Islet precursor cell (in vitro differentiated cells): ENCODE measurements around the gene MAP3K2.
"Not testable (repeated sequence)": the region's sequence is repeated elsewhere in the genome, so short reads cannot be mapped to it uniquely, and the experiment has no call there.

Experiments used
- DNase-seq: peaks from one replicate; pipeline ENCODE4 v3.0.0-alpha.2; 2018

MAP3K2 gene

DNA sequence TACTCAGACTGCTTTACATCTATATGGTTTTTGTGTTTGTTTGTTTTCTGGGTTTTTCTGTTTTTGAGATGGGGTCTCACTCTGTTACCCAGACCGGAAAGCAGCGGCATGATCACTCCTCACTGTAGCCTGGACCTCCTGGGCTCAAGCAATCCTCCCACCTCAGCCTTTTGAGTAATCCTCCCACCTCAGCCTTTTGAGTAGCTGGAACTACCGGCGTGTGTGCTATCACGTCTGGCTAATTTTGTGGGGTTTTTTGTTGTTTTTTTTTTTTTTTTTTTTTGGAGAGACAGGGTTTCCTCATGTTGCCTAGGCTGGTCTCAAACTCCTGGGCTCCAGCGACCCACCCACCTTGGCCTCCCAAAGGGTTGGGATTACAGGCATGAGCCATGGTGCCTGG, 9.1 kb downstream of the MAP3K2 start:
- DNase-seq: no peak

DNA sequence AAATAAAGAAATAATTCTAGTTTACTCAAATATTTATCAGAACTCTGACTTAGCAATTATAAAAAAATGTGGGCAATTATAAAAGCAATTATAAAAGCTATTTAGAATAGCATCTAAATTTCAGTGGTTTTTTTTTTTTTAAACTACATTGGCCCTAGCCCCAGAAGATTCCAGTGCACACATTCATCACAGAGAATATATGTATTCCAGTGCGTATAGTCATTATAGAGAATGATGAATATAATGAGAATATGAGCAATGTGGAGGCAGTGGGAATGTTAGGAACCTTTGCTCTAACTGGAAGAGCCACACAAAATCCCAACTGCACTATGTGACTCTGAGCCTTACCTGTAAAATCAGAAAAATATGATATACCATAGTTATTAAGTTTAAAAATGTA, 10.5 kb downstream of the MAP3K2 start:
- DNase-seq: no peak

GRCh38 chr2:127376257-127376656, 11.5 kb downstream of the MAP3K2 start:
- DNase-seq: no peak

GRCh38 chr2:127373362-127374083, 14.3 kb downstream of the MAP3K2 start:
- no peak for DNase-seq

GRCh38 chr2:127371037-127371436, 16.7 kb downstream of the MAP3K2 start:
- no peak for DNase-seq

- DNase-seq: no peak
These were observed 17.8 kb downstream of the MAP3K2 start for GRCh38 chr2:127370010-127370409.

DNA sequence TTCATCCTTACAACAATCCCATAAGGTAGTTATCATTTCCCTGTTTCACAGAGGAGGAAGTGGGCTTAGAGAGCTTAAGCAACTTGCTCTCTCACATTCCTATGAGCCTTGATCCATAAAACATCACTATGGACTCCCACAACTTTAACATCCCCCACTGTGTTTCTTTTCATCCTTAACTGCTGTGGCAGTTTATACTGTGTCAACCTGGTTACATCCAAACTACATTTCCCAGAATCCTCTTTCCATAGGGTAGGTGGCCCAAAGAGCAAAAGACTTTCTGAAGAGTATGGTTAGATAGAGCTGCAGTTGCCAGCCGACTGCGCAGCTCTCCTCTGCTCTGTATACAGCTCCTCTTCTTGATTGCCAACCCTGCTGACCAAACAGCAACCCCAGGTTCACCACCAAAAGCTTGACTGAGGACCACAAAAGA, 22.5 kb downstream of the MAP3K2 start:
- DNase-seq: no peak

GRCh38 chr2:127362971-127363370, 24.8 kb downstream of the MAP3K2 start:
- no peak for DNase-seq

DNA sequence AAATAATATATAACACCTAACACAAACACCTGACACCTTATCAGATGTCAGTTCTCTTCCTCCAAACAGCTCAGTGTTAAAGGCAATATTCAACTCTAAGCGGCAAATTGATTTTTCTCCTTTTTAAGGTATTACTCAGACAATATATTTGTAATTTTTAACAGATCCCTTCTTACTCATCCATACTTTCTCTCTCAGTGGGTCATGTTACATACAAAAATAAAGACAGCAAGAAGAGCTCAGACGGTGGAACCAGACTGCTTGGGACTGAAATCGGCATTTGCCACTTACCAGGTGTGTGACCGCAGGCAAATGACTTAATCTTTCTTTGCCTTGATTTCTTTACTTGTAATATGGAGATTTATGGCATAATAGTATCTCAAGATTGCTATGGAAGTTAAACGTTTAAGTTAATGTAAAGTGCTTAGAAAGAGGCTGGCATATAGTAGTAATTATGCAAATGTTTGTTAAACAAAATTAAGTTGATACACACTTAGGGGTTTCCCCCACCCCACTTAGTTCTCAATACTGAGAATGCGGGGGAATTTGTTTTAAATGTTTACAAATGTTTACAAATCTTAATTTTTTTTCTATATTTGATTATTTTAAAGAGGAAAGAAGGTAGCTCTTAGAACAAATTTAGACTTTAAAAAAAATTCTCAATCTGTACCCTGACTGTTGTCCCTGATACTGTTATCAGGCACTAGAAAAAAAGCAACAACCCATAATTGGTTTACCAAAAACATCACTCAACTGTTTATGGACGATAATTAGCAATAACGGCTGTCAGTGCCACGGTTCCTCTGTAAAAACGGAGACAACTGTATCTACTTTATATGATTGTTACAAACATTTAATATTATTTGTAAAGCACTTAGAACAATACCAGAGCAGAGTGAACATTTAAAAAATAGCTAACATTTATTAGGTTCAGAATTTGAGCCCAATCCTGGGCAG, 25.6 kb downstream of the MAP3K2 start:
- no peak for DNase-seq

DNA sequence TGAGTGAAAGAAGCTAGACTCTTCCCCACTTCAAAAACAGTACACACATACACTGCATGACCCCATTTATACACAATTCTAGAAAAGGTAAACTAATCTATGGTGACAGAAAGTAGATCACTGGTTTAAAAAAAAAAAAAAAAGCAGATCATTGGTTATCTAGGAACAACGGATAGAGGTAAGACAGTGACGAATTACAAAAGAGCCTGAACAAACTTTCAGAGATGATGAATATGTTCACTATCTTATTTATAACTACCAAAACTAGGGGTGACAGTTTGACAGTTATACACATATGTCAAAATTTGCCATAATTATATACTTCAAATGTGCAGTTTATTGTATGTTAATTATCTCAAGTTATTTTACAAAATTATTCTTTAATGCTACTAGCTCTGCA, 27.5 kb downstream of the MAP3K2 start:
- DNase-seq: no peak

GRCh38 chr2:127359520-127359919, 28.3 kb downstream of the MAP3K2 start:
- no peak for DNase-seq

DNA sequence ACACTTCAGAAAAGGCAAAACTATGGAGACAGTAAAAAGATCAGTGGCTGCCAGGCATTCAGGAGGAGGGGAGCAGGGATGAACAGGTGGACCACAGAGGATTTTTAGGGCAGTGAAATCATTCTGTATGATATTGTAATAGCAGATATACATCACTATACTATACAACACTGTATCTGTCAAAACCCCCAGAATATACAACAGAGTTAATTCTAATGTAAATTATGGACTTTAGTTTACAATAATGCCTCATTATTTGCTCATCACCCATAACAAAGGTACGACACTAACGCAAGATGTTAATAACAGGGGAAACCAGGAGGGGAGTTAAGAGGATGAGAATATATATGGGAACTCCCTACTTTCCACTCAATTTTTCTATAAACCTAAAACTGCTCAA, 28.8 kb downstream of the MAP3K2 start:
- no peak for DNase-seq

DNA sequence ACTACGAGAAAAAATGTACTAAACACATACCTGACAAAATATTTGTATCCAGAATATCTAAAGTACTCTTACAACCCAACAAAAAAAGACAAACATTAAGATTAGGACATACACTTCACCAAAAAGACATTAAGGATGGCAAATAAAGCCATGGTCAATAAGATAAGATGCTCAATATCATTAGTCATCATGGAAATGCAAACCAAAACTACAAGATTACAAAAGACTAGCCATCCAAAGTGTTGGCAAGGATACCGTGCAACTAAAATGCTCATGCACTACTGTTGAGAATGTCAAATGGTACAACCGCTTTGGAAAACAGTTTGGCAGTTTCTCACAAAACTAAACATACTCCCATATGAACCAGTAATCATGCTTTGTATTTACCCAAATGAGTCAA, 29.7 kb downstream of the MAP3K2 start:
- DNase-seq: no peak

- DNase-seq: no peak
These were observed 30.2 kb downstream of the MAP3K2 start for GRCh38 chr2:127357591-127357990.

DNA sequence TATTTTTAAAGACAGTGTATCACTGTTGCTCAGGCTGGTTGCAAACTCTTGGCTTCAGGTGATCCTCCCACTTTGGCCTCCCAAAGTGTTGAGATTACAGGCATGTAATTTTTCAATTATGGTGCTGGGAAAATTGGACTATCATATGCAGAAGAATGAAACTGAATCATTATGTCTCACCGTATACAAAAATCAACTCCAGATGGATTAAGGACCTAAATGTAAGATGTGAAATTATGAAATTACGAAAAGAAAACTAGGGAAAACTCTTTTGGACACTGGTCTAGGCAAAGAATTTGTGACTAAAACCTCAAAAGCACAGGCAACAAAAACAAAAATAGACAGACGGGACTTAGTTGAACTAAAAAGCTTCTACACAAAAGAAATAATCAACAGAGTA, 31.2 kb downstream of the MAP3K2 start:
- DNase-seq: no peak

DNA sequence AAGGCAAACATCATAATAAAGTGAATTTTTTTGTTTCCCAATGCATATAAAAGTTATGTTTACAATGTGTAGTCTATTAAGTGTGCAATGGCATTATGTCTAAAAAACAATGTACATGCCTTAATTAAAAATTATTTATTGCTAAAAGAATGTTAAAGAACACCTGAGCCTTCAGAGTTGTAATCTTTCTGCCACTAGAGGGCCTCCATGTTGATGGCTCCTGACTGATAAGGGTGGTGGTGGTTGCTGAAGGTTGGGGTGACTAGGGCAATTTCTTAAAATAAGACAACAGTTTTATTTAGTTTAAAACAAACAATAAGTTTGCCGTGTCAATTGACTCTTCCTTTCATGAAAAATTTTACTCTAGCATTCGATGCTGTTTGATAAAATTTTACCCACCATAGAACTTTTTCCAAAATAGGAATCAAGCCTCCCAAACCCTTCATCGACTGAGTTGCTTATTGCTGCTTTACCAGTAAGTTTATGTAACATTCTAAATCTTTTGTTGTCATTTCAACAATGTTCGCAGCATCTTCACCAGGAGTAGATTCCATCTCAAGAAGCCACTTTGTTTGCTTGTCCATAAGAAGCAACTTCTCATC, 32.3 kb downstream of the MAP3K2 start:
- DNase-seq: no peak

DNA sequence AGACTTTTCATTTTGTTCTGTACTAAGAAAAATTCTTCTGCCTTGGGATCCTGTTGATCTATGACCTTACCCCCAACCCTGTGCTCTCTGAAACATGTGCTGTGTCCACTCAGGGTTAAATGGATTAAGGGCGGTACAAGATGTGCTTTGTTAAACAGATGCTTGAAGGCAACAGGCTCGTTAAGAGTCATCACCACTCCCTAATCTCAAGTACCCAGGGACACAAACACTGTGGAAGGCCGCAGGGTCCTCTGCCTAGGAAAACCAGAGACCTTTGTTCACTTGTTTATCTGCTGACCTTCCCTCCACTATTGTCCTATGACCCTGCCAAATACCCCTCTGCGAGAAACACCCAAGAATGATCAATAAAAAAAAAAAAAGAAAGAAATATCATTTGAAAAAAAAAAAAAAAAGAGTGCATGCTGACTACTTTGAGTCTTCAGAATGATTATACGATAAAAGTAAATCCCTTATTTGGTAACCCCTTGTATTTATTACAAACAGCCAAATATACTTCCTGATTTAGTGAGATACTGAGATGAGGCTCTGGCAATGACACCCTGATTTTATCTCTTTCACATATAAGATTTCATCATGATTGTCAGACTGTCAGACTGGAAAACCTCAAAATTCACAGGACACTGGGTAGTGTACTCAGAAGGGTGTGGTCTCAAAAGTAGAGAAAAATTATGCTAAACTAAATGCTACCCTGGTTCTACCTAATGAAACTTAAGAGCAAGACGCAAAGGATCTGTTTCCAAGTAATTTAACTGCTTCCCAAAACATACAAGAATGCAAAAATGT, 33.7 kb downstream of the MAP3K2 start:
- DNase-seq: not testable (repeated sequence)

GRCh38 chr2:127353223-127353622, 34.6 kb downstream of the MAP3K2 start:
- not testable (repeated sequence) for DNase-seq

- DNase-seq: no peak
These were observed 36.2 kb downstream of the MAP3K2 start for GRCh38 chr2:127351603-127352002.

DNA sequence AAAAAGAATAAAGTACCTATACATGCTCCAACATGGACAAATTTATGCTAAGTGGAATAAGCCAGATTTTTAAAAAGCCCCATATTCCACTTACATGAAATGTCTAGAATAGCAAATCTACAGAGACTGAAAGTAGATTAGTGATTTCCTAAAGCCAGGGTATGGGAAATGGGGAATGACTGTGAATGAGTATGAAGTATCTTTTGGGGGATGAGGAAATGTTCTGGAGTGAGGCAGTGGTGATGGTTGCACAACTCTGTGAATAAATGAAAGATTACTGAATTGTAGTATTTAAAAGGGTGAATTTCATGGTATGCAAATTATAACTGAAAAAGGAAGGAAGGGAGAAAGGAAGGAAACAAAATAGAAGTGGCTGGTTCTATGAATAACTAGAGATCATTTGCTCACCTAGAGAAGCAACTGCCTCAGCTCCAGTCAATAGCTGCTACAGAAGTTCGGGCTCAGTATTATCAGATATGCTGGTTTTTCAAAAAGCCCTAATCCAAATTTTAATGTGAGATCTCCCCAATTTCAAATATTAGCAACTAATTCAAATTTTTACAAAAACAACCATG, 39.3 kb downstream of the MAP3K2 start:
- DNase-seq: no peak

DNA sequence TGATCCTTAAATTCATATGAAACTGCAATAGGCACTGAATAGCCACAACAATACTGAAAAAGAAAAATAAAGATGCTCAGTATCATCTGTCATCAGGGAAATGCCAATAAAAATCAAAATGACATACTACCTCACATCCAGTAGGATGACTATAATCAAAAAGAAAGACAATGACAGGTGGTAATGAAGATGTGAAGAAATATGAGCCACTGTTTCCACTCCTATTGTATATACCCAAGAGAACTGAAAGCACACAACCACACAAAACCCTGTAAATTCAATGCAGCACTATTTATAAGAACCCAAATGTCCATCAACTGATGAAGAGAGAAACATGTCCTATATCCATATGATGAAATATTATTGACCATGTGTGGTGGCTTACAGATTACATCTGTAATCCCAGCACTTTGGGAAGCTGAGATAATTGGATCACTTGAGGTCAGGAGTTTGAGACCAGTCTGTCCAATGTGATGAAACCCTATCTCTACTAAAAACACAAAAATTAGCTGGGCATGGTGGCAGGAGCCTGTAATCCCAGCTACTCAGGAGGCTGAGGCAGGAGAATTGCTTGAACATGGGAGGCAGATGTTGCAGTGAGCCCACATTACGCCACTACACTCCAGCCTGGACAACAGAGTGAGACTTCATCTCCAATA, 39.9 kb downstream of the MAP3K2 start:
- DNase-seq: no peak

DNA sequence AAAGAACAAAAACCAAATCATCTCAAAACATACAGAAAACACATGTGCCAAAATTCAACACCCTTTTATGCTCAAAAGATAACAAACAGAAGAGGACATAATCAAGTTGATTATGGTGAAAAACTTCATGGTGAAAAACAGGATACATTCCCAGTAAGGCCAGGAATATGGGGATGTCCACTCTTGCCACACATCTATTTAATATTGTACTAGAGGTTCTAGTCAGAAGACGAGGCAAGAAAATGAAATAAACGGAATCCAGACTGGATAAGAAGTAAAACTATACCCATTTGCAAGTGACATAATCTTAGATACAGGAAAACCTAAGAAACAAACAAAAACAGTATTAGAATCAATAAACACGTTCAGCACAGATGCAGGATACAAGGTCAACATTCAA, 40.8 kb downstream of the MAP3K2 start:
- DNase-seq: no peak
